NT2/D1 (cell line): ENCODE data around the gene SCAMP1.

ENCODE experiments used
- DNase-seq: peaks from one replicate; pipeline ENCODE4 v3.0.0-alpha.2; 2011; ENCODE audit warnings: low read depth, low spot score
- H3K27me3 ChIP-seq: 2 replicates; pipeline ENCODE4 v1.6.0; 2011; ENCODE audit warnings: mild to moderate bottlenecking; ENCODE audit not compliant: insufficient read length, insufficient read depth
- H3K36me3 ChIP-seq: 2 replicates; pipeline ENCODE4 v1.6.1; 2011; ENCODE audit warnings: mild to moderate bottlenecking, low read length, mixed read lengths; ENCODE audit not compliant: insufficient read depth, insufficient read length
- H3K4me1 ChIP-seq: 2 replicates; pipeline ENCODE4 v1.5.1; 2011; ENCODE audit not compliant: insufficient read depth, insufficient read length
- H3K4me3 ChIP-seq: 2 replicates; pipeline ENCODE4 v1.5.1; 2011; ENCODE audit warnings: low read depth; ENCODE audit not compliant: insufficient read length
- H3K9ac ChIP-seq: 2 replicates; pipeline ENCODE4 v1.6.0; 2011; ENCODE audit warnings: low read depth; ENCODE audit not compliant: insufficient read length
- H3K9me3 ChIP-seq: 2 replicates; pipeline ENCODE4 v1.5.1; 2011; ENCODE audit warnings: mild to moderate bottlenecking, low read length; ENCODE audit not compliant: insufficient read depth
- SUZ12 ChIP-seq: IDR thresholded peaks from 2 replicates; pipeline ENCODE4 v1.6.1; 2011; ENCODE audit not compliant: insufficient read length, insufficient read depth; ENCODE audit errors: extremely low read depth
- YY1 ChIP-seq: IDR thresholded peaks from 2 replicates; pipeline ENCODE4 v1.6.1; 2011; ENCODE audit not compliant: insufficient read length, insufficient read depth
- ZNF274 ChIP-seq: IDR thresholded peaks from 2 replicates; pipeline ENCODE4 v1.6.1; 2011; ENCODE audit warnings: mild to moderate bottlenecking, low read depth, low read length

The SCAMP1 gene

GRCh38 chr5:78526049-78526525 is 165.7 kb downstream of the SCAMP1 start:
- no peaks in the 10 kb centered on the region for H3K36me3 ChIP-seq
- no peaks in the 10 kb centered on the region for H3K27me3 ChIP-seq
- TF ChIP-seq SUZ12 (no peak), YY1 (no peak)
- no peak overlapping the region for H3K9ac ChIP-seq
- no peaks in the 10 kb centered on the region for H3K4me1 ChIP-seq
- no peak overlapping the region for H3K4me3 ChIP-seq
- no peaks in the 10 kb centered on the region for H3K9me3 ChIP-seq
- no peak for DNase-seq

GRCh38 chr5:78527054-78527859 is 166.8 kb downstream of the SCAMP1 start:
- DNase-seq, result peak; percentile 57
- no peaks in the 10 kb centered on the region for H3K4me1 ChIP-seq
- TF ChIP-seq ZNF274, result no peak
- TF ChIP-seq SUZ12, result no peak
- TF ChIP-seq YY1, result no peak
- no peak overlapping the region for H3K4me3 ChIP-seq
- H3K27me3 ChIP-seq, result no peaks in the 10 kb centered on the region
- no peaks in the 10 kb centered on the region for H3K9me3 ChIP-seq
- H3K36me3 ChIP-seq, result no peaks in the 10 kb centered on the region
- no peak overlapping the region for H3K9ac ChIP-seq

GRCh38 chr5:78527925-78528324 is 167.5 kb downstream of the SCAMP1 start:
- Histone ChIP-seq H3K9me3 (no peaks in the 10 kb centered on the region), H3K9ac (no peak overlapping the region), H3K36me3 (no peaks in the 10 kb centered on the region), H3K4me3 (no peak overlapping the region), H3K27me3 (no peaks in the 10 kb centered on the region), H3K4me1 (no peaks in the 10 kb centered on the region)
- DNase-seq, result no peak
- TF ChIP-seq YY1 (no peak), ZNF274 (no peak), SUZ12 (no peak)
